ENCODE data around the gene GUCY2D. TPM values are rescaled to one million over a fixed set of nuclear protein-coding genes. Genes with fewer than 3 reads are reported as not detected.

The GUCY2D gene
- polyA plus RNA-seq, 1 donor: not detected

DNA sequence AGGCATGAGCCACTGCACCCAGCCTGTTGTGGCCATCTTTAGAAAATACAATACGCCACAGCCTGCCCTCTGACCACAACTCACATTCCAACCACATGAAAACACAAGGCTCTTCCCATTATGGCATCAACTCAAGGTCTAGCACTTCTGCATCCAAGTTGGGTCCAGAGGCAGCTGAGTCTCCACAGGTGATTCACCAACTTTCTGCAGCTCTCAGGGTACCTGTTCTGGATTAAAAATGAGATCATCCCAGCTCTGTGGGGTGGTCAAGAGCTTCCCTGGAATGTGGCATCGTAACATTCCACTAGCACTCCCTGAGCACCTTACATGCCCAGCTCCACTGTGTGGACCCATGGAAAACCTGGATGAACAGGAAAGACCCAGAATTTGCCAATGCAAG, 9.9 kb upstream of the GUCY2D start:
- DNase-seq (ENCODE audit: low read depth): no peak

- no peak for DNase-seq (ENCODE audit: low read depth)
Observed at GRCh38 chr17:7992924-7993323, 9.5 kb upstream of the GUCY2D start.

DNA sequence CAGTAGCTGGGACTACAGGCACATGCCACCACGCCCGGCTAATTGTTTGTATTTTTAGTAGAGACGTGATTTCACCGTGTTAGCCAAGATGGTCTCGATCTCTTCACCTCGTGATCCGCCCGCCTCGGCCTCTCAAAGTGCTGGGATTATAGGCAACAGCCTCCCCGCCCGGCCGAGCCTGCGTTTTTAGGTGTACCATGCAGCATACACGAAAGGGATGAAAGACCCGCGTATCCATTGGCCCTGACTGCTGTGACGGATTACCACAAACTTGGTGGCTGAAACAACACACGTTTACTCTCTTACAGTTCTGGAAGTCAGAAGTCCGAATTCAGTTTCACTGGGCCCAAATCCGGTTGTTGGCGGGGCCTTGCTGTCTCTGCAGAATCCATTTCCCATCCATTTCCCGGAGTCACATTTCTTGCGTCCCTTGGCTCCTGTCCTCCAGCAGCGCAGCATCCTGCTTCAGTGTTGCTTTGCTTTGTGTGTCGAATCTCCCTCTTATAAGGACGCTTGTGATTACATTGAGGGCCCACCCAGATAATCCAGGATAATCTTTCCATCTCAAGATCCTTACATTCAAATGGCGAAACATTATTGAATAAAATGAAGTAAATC, 8.3 kb upstream of the GUCY2D start:
- DNase-seq (ENCODE audit: low read depth): no peak

- DNase-seq (ENCODE audit: low read depth): no peak
Observed at GRCh38 chr17:7995724-7996123, 6.7 kb upstream of the GUCY2D start.

DNA sequence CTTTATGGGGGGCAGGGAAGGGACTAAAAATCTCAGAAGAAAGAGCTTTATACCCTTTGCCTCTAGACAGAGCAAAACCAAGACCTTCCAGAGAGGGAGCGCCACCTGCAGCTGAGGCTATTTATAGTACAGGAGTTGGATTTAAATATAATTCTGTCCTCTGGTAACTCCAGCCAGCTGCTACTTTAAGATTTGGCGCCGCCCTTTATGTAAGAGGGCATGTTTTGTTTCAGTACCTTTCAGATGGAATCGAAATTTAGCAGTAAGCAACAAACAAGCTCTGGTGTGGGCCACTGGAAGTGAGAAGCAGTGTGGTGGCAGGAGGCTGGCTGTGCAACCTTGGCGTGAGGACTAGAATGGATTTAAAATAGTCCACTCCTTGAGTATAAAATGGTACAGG, 5.2 kb upstream of the GUCY2D start:
- no peak for DNase-seq (ENCODE audit: low read depth)

GRCh38 chr17:8002721-8003593, 542 bp downstream of the GUCY2D start:
- no peak for DNase-seq (ENCODE audit: low read depth)

GRCh38 chr17:8003594-8004181, 1.3 kb downstream of the GUCY2D start:
- no peak for DNase-seq (ENCODE audit: low read depth)

- DNase-seq (ENCODE audit: low read depth): no peak
Observed at GRCh38 chr17:8004899-8005298, 2.5 kb downstream of the GUCY2D start.

- DNase-seq (ENCODE audit: low read depth): no peak
Observed at GRCh38 chr17:8005357-8005756, 2.9 kb downstream of the GUCY2D start.

- DNase-seq (ENCODE audit: low read depth): no peak
Observed at GRCh38 chr17:8005967-8006730, 3.7 kb downstream of the GUCY2D start.

- DNase-seq (ENCODE audit: low read depth): no peak
Observed at GRCh38 chr17:8006836-8007680, 4.6 kb downstream of the GUCY2D start.

DNA sequence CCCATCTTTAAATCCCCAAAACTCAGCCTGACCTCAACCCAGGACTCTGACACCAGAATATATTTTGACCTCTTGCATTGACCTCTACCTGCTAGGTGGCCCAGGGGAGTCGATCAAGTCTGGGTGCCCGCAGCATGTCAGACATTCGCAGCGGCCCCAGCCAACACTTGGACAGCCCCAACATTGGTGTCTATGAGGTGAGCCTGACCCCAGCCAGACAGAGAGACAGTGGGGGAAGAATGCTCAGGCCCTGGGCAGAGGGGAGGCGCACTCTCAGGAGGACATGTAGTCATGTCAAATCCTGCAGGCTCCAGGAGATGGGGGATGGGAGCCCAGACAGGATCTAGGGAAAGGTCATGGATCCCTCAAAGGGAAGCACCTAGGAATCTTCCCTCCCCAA, 5.4 kb downstream of the GUCY2D start:
- no peak for DNase-seq (ENCODE audit: low read depth)

DNA sequence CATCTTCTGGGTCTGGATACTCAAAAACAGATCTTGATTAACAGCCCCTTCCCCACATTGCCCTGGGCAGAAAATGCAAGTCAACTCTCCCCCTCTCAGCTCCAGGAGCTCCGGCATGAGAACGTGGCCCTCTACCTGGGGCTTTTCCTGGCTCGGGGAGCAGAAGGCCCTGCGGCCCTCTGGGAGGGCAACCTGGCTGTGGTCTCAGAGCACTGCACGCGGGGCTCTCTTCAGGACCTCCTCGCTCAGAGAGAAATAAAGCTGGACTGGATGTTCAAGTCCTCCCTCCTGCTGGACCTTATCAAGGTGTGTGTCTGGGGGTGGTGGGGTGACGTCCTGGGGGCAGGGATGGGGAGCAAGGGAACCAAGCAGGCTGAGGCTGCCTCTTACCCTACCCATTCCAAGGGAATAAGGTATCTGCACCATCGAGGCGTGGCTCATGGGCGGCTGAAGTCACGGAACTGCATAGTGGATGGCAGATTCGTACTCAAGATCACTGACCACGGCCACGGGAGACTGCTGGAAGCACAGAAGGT, 9.7 kb downstream of the GUCY2D start:
- DNase-seq (ENCODE audit: low read depth): no peak

DNA sequence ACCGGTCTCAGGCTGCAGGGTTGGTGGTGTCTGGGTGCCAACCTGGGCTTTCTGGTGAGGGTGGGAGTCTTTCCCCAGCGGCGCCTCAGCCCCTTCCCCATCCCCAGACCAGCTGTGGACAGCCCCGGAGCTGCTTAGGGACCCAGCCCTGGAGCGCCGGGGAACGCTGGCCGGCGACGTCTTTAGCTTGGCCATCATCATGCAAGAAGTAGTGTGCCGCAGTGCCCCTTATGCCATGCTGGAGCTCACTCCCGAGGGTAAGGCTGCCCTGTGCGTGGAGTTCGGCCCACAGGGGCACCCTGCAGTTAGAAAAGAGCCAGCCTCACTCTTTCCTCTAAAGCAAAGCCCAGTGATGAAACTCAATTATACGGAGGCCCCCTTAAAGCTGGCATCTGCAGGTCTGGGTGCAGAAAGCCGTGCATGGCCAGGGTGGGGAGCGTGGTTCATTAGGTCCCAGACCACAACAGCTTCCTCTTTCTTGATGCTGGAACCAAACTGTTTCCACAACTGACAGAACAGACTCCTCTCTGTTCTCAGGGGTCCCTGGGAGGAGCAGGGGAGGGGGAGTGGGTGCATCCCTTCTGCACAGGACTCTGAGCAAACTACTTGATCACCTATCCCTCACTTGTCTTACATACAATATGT, 10.7 kb downstream of the GUCY2D start:
- no peak for DNase-seq (ENCODE audit: low read depth)

- DNase-seq (ENCODE audit: low read depth): no peak
Observed at GRCh38 chr17:8013731-8014557, 11.5 kb downstream of the GUCY2D start.

GRCh38 chr17:8014558-8014850, 12.1 kb downstream of the GUCY2D start:
- DNase-seq (ENCODE audit: low read depth): no peak

DNA sequence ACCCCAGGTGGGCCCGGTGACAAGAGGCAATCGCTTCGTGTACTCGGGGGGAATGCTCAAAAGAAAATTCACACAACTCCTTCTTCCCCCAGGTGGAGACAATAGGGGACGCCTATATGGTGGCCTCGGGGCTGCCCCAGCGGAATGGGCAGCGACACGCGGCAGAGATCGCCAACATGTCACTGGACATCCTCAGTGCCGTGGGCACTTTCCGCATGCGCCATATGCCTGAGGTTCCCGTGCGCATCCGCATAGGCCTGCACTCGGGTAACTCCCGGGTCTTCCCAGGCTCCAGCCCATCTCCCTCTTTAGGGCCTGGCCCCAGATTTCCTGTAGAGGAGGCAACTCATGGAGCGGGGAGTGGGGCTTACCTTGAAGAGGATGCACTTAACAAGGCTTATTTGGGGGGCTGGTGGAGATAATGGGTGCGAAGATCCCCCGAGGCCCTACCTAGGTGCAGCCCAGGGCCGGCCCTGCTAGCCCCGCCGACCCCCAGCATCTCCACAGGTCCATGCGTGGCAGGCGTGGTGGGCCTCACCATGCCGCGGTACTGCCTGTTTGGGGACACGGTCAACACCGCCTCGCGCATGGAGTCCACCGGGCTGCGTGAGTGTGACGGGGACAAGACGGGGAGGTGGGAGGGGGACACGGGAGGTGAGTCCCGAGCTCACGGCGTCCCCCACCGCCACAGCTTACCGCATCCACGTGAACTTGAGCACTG, 13.0 kb downstream of the GUCY2D start:
- no peak for DNase-seq (ENCODE audit: low read depth)

GRCh38 chr17:8015957-8016631, 13.7 kb downstream of the GUCY2D start:
- no peak for DNase-seq (ENCODE audit: low read depth)
